ENCODE measurements around the gene SERTAD4.

Gene SERTAD4

DNA sequence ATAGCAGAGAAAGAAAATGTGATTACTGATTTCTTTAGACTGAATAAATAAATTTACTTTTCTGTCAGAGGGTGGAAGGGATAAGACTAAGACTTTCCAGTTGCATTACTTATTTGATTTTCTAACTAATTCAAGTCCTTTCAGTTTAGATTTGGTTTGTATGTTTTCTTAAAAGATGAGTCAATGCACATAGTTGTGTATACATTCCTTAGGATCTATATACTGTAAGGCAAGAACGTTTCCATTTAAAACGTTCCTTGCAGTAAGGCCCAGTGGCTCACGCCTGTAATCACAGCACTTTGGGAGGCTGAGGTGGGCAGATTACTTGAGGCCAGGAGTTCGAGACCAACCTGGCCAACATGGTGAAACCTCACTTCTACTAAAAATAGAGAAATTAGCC lies 14.5 kb upstream of the SERTAD4 start:
- TF ChIP-seq, protein P1, sequence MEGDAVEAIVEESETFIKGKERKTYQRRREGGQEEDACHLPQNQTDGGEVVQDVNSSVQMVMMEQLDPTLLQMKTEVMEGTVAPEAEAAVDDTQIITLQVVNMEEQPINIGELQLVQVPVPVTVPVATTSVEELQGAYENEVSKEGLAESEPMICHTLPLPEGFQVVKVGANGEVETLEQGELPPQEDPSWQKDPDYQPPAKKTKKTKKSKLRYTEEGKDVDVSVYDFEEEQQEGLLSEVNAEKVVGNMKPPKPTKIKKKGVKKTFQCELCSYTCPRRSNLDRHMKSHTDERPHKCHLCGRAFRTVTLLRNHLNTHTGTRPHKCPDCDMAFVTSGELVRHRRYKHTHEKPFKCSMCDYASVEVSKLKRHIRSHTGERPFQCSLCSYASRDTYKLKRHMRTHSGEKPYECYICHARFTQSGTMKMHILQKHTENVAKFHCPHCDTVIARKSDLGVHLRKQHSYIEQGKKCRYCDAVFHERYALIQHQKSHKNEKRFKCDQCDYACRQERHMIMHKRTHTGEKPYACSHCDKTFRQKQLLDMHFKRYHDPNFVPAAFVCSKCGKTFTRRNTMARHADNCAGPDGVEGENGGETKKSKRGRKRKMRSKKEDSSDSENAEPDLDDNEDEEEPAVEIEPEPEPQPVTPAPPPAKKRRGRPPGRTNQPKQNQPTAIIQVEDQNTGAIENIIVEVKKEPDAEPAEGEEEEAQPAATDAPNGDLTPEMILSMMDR (IDR thresholded peaks at IDR 0.05; ENCODE audit: control extremely low read depth, extremely low read depth, low read depth, missing control alignments) = no peak
- ChIA-PET CTCF (no interaction called here), POLR2A (no interaction called here)
- DNase-seq (ENCODE audit: extremely low spot score) = no peak

GRCh38 chr1:210222340-210223006 lies 10.1 kb upstream of the SERTAD4 start:
- TF ChIP-seq, protein P1 (IDR thresholded peaks at IDR 0.05; ENCODE audit: control extremely low read depth, extremely low read depth, low read depth, missing control alignments) = no peak
- ChIA-PET CTCF (interaction anchor here (2.3 kb wide), 1 partner anchor 11 kb away, joined by 4 read pairs; no protein-coding TSS in a partner anchor), POLR2A (no interaction called here)
- DNase-seq (ENCODE audit: extremely low spot score) = no peak

DNA sequence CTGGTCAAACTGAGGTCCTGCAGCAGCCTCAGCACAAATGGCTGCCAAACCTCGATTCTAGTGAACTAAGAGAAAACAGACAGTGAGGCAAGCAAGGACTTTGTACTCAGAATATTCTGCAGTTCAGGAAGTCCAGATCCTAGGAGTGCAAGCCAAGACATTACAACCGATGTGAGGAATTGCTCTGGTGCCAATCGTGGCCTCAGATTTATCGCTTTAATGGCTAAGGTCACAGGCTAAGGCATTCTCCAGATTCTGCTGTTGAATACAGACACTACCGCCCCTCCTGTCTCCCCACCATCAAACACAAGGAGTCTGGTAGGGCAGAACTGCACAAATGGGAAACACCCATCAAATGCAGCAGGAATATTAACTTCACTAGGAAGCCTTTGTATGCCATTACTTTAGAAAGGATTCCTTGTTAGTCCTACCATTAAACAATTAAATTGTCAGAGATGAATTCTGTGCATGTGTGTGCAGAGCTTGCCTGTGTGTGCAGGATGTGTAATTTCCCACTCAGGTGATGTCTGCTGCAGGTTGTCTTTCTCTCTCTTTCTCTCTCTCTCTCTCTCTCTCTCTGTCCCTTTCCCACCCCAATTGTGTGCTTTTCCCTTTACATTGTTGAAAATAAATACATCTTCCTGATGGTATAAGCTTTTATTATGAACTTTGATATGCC lies 9.2 kb upstream of the SERTAD4 start:
- TF ChIP-seq, protein P1 (IDR thresholded peaks at IDR 0.05; ENCODE audit: control extremely low read depth, extremely low read depth, low read depth, missing control alignments) = no peak
- ChIA-PET POLR2A (no interaction called here), CTCF (interaction anchor here (2.3 kb wide), 1 partner anchor 10 kb away, joined by 4 read pairs; no protein-coding TSS in a partner anchor)
- no peak for DNase-seq (ENCODE audit: extremely low spot score)

DNA sequence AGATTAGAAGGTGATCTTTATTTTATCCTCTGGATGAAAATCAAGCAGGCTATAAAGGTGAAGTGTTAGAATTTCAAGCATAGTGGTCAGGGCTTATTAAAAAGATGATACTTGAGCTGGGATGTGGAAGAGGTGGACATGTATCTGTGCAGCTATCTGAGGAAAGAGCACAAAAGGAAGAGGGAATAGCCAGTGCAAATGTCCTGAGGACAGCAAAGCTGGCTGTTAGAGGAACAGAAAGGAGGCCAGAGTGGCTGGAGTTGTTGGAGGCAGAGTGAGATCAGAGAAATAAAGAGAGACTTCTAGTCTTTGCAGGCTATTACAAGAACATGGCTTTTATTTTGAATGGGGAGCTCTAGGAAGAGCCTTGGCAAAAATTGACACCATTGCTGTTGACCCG lies 4.4 kb upstream of the SERTAD4 start:
- ChIA-PET CTCF (no interaction called here), POLR2A (no interaction called here)
- no peak for DNase-seq (ENCODE audit: extremely low spot score)
- TF ChIP-seq, protein P1 (IDR thresholded peaks at IDR 0.05; ENCODE audit: control extremely low read depth, extremely low read depth, low read depth, missing control alignments) = no peak

- TF ChIP-seq, protein P1 (IDR thresholded peaks at IDR 0.05; ENCODE audit: control extremely low read depth, extremely low read depth, low read depth, missing control alignments) = no peak
- POLR2A ChIA-PET = no interaction called here
- DNase-seq (ENCODE audit: extremely low spot score) = no peak
- CTCF ChIA-PET = interaction anchor here (1.0 kb wide), 1 partner anchor 22 kb away, joined by 3 read pairs; no protein-coding TSS in a partner anchor
Observed at GRCh38 chr1:210230149-210230695, 2.4 kb upstream of the SERTAD4 start.

DNA sequence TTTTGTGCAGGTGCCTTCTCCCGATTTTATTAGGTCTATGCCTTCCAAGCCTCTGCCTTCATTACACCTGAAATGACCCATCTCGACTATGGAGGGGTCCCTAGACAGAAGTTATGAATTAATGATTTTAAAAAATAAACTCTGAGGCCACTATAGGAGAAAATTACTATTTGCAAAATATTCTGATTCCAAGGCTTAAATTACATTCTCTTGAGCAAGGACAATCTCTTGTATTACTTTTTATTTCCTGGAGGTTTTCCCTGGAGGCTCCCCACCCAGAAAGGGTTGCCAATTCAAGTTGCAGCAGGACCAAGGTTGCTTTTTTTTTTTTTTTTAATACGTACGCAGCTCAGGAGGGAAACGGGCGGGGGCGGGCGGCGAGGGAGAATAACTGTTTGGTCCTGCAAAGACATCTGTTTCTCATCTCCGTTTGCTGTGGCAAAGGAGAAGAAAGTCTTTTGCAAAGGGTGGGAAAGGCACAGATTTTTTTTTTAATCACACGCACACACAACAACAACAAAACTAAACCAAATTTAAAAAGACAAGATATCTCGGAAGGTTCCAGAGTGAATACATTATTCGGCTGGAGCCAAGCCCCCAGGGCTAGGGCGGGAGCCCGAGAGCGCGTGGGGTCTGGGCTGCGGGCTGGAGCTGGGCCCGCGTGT lies 618 bp upstream of the SERTAD4 start:
- DNase-seq (ENCODE audit: extremely low spot score) = no peak
- CTCF ChIA-PET = interaction anchor here (1.4 kb wide), 1 partner anchor 15 kb away, joined by 3 read pairs; no protein-coding TSS in a partner anchor
- POLR2A ChIA-PET = no interaction called here
- TF ChIP-seq, protein P1 (IDR thresholded peaks at IDR 0.05; ENCODE audit: control extremely low read depth, extremely low read depth, low read depth, missing control alignments) = no peak

All from GM10248 (cell line).